H1 (cell line): ENCODE measurements around the gene DCAF6. TPM values are rescaled to one million over a fixed set of nuclear protein-coding genes. Genes with fewer than 3 reads are reported as not detected.

ENCODE experiments used
- CTCF ChIA-PET: fragments of 300-600 bp; sonication (Branson Sonifier 250); formaldehyde crosslinking; loops from one replicate; lab custom pipeline; 2021; ENCODE audit not compliant: partially characterized antibody; lab: Charles Lee
- POLR2A ChIA-PET: fragments of 300-600 bp; sonication (Branson Sonifier 250); formaldehyde crosslinking; loops from one replicate; lab custom pipeline; 2021; ENCODE audit warnings: inconsistent platforms; ENCODE audit not compliant: partially characterized antibody; lab: Charles Lee
- DNase-seq, 2 experiments: peaks; one replicate each; pipeline versions ENCODE4 v3.0.0 to v3.0.0-alpha.2; 2010 to 2022; ENCODE audit warnings: low spot score in 2 of 2, low read depth in 1 of 2, mixed read lengths in 1 of 2
- FAIRE-seq: peaks from 2 replicates; lab custom pipeline; 2011; peaks lifted over from hg19 to GRCh38; lab: Jason Lieb, UNC
- H2AFZ ChIP-seq: 2 replicates; pipeline ENCODE4 v1.8.1; 2012; ENCODE audit warnings: low read length, inconsistent platforms
- H2AK5ac ChIP-seq: 2 replicates; pipeline ENCODE4 v1.6.1; 2013; ENCODE audit warnings: low read depth, low read length
- H2BK120ac ChIP-seq: replicated peaks from 2 replicates; pipeline ENCODE3; 2013; ENCODE audit warnings: low read depth, low read length, inconsistent platforms
- H2BK12ac ChIP-seq: 2 replicates; pipeline ENCODE4 v1.6.1; 2013; ENCODE audit warnings: low read depth, low read length
- H2BK15ac ChIP-seq: 2 replicates; pipeline ENCODE4 v1.6.1; 2013; ENCODE audit warnings: low read length
- H2BK20ac ChIP-seq: 2 replicates; pipeline ENCODE4 v1.6.1; 2013; ENCODE audit warnings: low read length
- H2BK5ac ChIP-seq: 2 replicates; pipeline ENCODE4 v1.6.1; 2013; ENCODE audit warnings: low read depth, low read length
- H3K14ac ChIP-seq: 2 replicates; pipeline ENCODE4 v1.6.1; 2013; ENCODE audit warnings: inconsistent platforms; ENCODE audit not compliant: insufficient read length
- H3K18ac ChIP-seq: 2 replicates; pipeline ENCODE4 v1.6.1; 2013; ENCODE audit warnings: low read length; ENCODE audit errors: extremely low read depth
- H3K23ac ChIP-seq: 2 replicates; pipeline ENCODE4 v1.6.1; 2013; ENCODE audit warnings: inconsistent platforms; ENCODE audit not compliant: insufficient read length
- H3K23me2 ChIP-seq: 2 replicates; pipeline ENCODE4 v1.6.1; 2013; ENCODE audit warnings: low read depth, low read length
- H3K27ac ChIP-seq: 2 replicates; pipeline ENCODE4 v1.6.1; 2011; ENCODE audit warnings: low read depth, low read length, inconsistent platforms
- H3K27me3 ChIP-seq, 4 experiments: replicated peaks in 1 of 4; 1 replicate in 1 of 4; 2 replicates in 3 of 4; pipeline versions ENCODE4 v1.6.1 to v1.8.1; 2011 to 2013; ENCODE audit warnings: low read length in 3 of 4, mild to moderate bottlenecking in 3 of 4, inconsistent platforms in 2 of 4, mixed read lengths in 2 of 4, moderate library complexity in 1 of 4; ENCODE audit not compliant: control insufficient read depth in 3 of 4, insufficient read depth in 3 of 4; ENCODE audit errors: extremely low read depth in 1 of 4
- H3K36me3 ChIP-seq, 4 experiments: 2 replicates each; pipeline versions ENCODE4 v1.6.1 to v1.8.1; 2011 to 2013; ENCODE audit warnings: mild to moderate bottlenecking in 4 of 4, low read length in 3 of 4, moderate library complexity in 2 of 4, control low read depth in 1 of 4, inconsistent platforms in 1 of 4; ENCODE audit not compliant: insufficient read depth in 4 of 4, control insufficient read depth in 2 of 4
- H3K4ac ChIP-seq: replicated peaks from 2 replicates; pipeline ENCODE3; 2013; ENCODE audit warnings: low read length, low read depth, mixed read lengths, inconsistent platforms; ENCODE audit not compliant: insufficient read length
- H3K4me1 ChIP-seq, 4 experiments: replicated peaks in 1 of 4; 1 replicate in 1 of 4; 2 replicates in 3 of 4; pipeline versions ENCODE4 v1.6.1 to v1.8.1; 2011 to 2013; ENCODE audit warnings: low read length in 3 of 4, inconsistent platforms in 2 of 4, mixed read lengths in 1 of 4; ENCODE audit not compliant: insufficient read depth in 4 of 4, control insufficient read depth in 3 of 4
- H3K4me2 ChIP-seq, 2 experiments: 2 replicates each; pipeline versions ENCODE4 v1.6.1 to v1.8.1; 2011 to 2013; ENCODE audit warnings: low read depth in 2 of 2, low read length in 2 of 2, control low read depth in 1 of 2, inconsistent platforms in 1 of 2, mild to moderate bottlenecking in 1 of 2; ENCODE audit not compliant: insufficient read depth in 1 of 2
- H3K4me3 ChIP-seq, 4 experiments: fragments of 200-600, 300-600 bp in 1 of 4; sonication (generic), shearing (Covaris generic), sonication (Bioruptor Twin) in 1 of 4; 2 replicates each; pipeline versions ENCODE4 v1.5.1 to v1.8.1; 2011 to 2016; ENCODE audit warnings: low read length in 4 of 4, low read depth in 3 of 4, control low read depth in 2 of 4, inconsistent platforms in 2 of 4, mild to moderate bottlenecking in 2 of 4, mixed read lengths in 1 of 4, moderate library complexity in 1 of 4; ENCODE audit not compliant: insufficient read depth in 2 of 4; ENCODE audit errors: extremely low read depth in 1 of 4
- H3K56ac ChIP-seq: replicated peaks from 2 replicates; pipeline ENCODE3; 2013; ENCODE audit warnings: low read depth, mild to moderate bottlenecking, mixed read lengths, low read length, inconsistent platforms; ENCODE audit not compliant: insufficient read length
- H3K79me1 ChIP-seq: 2 replicates; pipeline ENCODE4 v1.6.1; 2013; ENCODE audit warnings: low read depth, low read length, control low read depth
- H3K79me2 ChIP-seq, 2 experiments: 2 replicates each; pipeline versions ENCODE4 v1.6.1 to v1.8.1; 2012 to 2013; ENCODE audit warnings: low read length in 2 of 2, mild to moderate bottlenecking in 2 of 2, inconsistent platforms in 1 of 2; ENCODE audit not compliant: insufficient read depth in 2 of 2, control insufficient read depth in 1 of 2
- H3K9ac ChIP-seq, 4 experiments: replicated peaks in 1 of 4; 1 replicate in 1 of 4; 2 replicates in 3 of 4; pipeline versions ENCODE4 v1.6.1 to v1.8.1; 2011 to 2013; ENCODE audit warnings: low read depth in 3 of 4, low read length in 3 of 4, control low read depth in 2 of 4, mild to moderate bottlenecking in 2 of 4, moderate library complexity in 2 of 4, inconsistent platforms in 1 of 4; ENCODE audit errors: extremely low read depth in 1 of 4
- H3K9me3 ChIP-seq, 2 experiments: 2 replicates each; pipeline versions ENCODE4 v1.6.1 to v1.8.1; 2012 to 2013; ENCODE audit warnings: mild to moderate bottlenecking in 2 of 2, moderate library complexity in 2 of 2, control low read depth in 1 of 2, inconsistent platforms in 1 of 2, low read depth in 1 of 2, low read length in 1 of 2, mixed read lengths in 1 of 2; ENCODE audit not compliant: insufficient read depth in 2 of 2
- H4K20me1 ChIP-seq, 2 experiments: replicated peaks in 1 of 2; 2 replicates each; pipeline versions ENCODE3 to v1.8.1; 2011 to 2013; ENCODE audit warnings: inconsistent platforms in 2 of 2, low read length in 2 of 2, mild to moderate bottlenecking in 1 of 2; ENCODE audit not compliant: insufficient read depth in 2 of 2, control insufficient read depth in 1 of 2
- H4K5ac ChIP-seq: 2 replicates; pipeline ENCODE4 v1.6.1; 2013; ENCODE audit warnings: low read length, low read depth, mixed read lengths, inconsistent platforms; ENCODE audit not compliant: insufficient read length
- H4K8ac ChIP-seq: 2 replicates; pipeline ENCODE4 v1.8.0; 2013; ENCODE audit warnings: mild to moderate bottlenecking, moderate library complexity, low read length, inconsistent platforms; ENCODE audit not compliant: insufficient read depth; ENCODE audit errors: extremely low read depth
- H4K91ac ChIP-seq: replicated peaks from 2 replicates; pipeline ENCODE3; 2013; ENCODE audit warnings: low read length, mixed read lengths, inconsistent platforms; ENCODE audit not compliant: insufficient read length
- BCL11A ChIP-seq, 2 experiments: IDR thresholded peaks; one replicate each; pipeline ENCODE4 v1.6.1; 2011; ENCODE audit warnings: low read depth in 2 of 2, low read length in 2 of 2, mild to moderate bottlenecking in 2 of 2
- CEBPB ChIP-seq: IDR thresholded peaks from 2 replicates; pipeline ENCODE4 v1.6.1; 2012; ENCODE audit warnings: low read depth, low read length
- EGR1 ChIP-seq: IDR thresholded peaks from 2 replicates; pipeline ENCODE4 v1.6.1; 2011; ENCODE audit warnings: low read depth, low read length, borderline replicate concordance
- GTF2F1 ChIP-seq: IDR thresholded peaks from 2 replicates; pipeline ENCODE4 v1.6.1; 2012; ENCODE audit warnings: low read depth, low read length, improper control_type of control experiment, borderline replicate concordance
- MAFK ChIP-seq: IDR thresholded peaks from 2 replicates; pipeline ENCODE4 v1.6.1; 2012; ENCODE audit warnings: low read depth, mild to moderate bottlenecking, improper control_type of control experiment, low read length
- NRF1 ChIP-seq: IDR thresholded peaks from 2 replicates; pipeline ENCODE4 v1.6.1; 2011; ENCODE audit warnings: mild to moderate bottlenecking, low read depth, low read length, improper control_type of control experiment
- PHF8 ChIP-seq: fragments of 200-600 bp; sonication (generic); conservative IDR thresholded peaks from 2 replicates; pipeline ENCODE4 v1.7.1; 2012; ENCODE audit warnings: low read depth, mild to moderate bottlenecking, inconsistent platforms, low read length, moderate library complexity
- RBBP5 ChIP-seq: IDR thresholded peaks from 2 replicates; pipeline ENCODE4 v1.7.1; 2012; ENCODE audit warnings: low read depth, mild to moderate bottlenecking, inconsistent platforms, low read length, moderate library complexity, borderline replicate concordance
- RFX5 ChIP-seq: IDR thresholded peaks from 2 replicates; pipeline ENCODE4 v1.6.1; 2011; ENCODE audit warnings: low read depth, low read length, improper control_type of control experiment, borderline replicate concordance
- RNF2 ChIP-seq: fragments of 200-900, 300-1000 bp; sonication (generic); IDR thresholded peaks from 2 replicates; pipeline ENCODE4 v1.7.1; 2016; ENCODE audit warnings: borderline replicate concordance, low read depth, mild to moderate bottlenecking, antibody characterized with exemption, low read length; ENCODE audit not compliant: poor library complexity, severe bottlenecking; ENCODE audit errors: missing control alignments
- SIN3A ChIP-seq, 2 experiments: IDR thresholded peaks in 1 of 2; conservative IDR thresholded peaks in 1 of 2; 2 replicates each; pipeline ENCODE4 v1.6.1; 2011 to 2012; ENCODE audit warnings: low read length in 2 of 2, improper control_type of control experiment in 1 of 2, low read depth in 1 of 2, mild to moderate bottlenecking in 1 of 2
- SIX5 ChIP-seq: IDR thresholded peaks from 2 replicates; pipeline ENCODE4 v1.6.1; 2011; ENCODE audit warnings: mild to moderate bottlenecking, low read depth, low read length
- TEAD4 ChIP-seq: IDR thresholded peaks from 2 replicates; pipeline ENCODE4 v1.6.1; 2012; ENCODE audit warnings: low read depth, low read length, inconsistent platforms, mixed read lengths
- YY1 ChIP-seq: IDR thresholded peaks from 2 replicates; pipeline ENCODE4 v1.6.1; 2011; ENCODE audit warnings: low read depth, mild to moderate bottlenecking, low read length
- WGBS, 2 experiments: shearing (Covaris generic) in 1 of 2; methylation state at CpG; one replicate each; pipeline versions ENCODE4 v1.1.6 to v1.1.7; 2013 to 2015; ENCODE audit warnings: low lambda C conversion rate in 2 of 2, mixed read lengths in 2 of 2, inconsistent platforms in 1 of 2, low coverage in 1 of 2, missing lambda C conversion rate in 1 of 2; ENCODE audit not compliant: insufficient replicate concordance in 2 of 2, insufficient coverage in 1 of 2, insufficient read length in 1 of 2; ENCODE audit errors: extremely low coverage in 1 of 2, missing lambda C conversion rate in 1 of 2; 5-methylcytosine and 5-hydroxymethylcytosine counted together
- polyA plus RNA-seq, 7 experiments: library from polyadenylated mRNA; depleted of rRNA in 3 of 7; stranded (reverse) in 5 of 7; unstranded in 2 of 7; fragments of >200 nt in 5 of 7; fragments of 200-250 nt in 2 of 7; gene quantifications; 1 replicate in 5 of 7; 2 replicates in 1 of 7; 4 replicates in 1 of 7; pipeline versions ENCODE4 v1.2.1 to v1.2.3, GENCODE V29; 2011 to 2013; ENCODE audit warnings: missing spikeins in 2 of 7, mixed read lengths in 2 of 7
- total RNA-seq: library from RNA; stranded (reverse); fragmentation: NEBNext Ultra II Directional; extraction: Animal tissue kit (Norgen Biotek cat#: 25700); gene quantifications from 2 replicates; pipeline ENCODE4 v1.2.1, GENCODE V29; 2021

The DCAF6 gene
- total and polyA plus RNA-seq, 2 of the 8 experiments (the other 6 are each of a cell fraction or from before 2014, with no cell fraction given), result 12.3 to 17.4 TPM

GRCh38 chr1:168101336-168101735 is 164.9 kb downstream of the DCAF6 start:
- 90% methylated on average over 8 of the region's 8 CpGs; no CpG with 5 or more reads in 1 of the 2 experiments for WGBS, 2 experiments
- DNase-seq, result no peak
- H3K4me3 ChIP-seq, result no peak overlapping the region
- H2BK12ac ChIP-seq, result no peak overlapping the region
- no peak overlapping the region for H2BK5ac ChIP-seq
- H3K27ac ChIP-seq, result no peak overlapping the region
- no peak overlapping the region for H2AFZ ChIP-seq
- H3K14ac ChIP-seq, result no peak overlapping the region
- H3K56ac ChIP-seq, result no peak overlapping the region
- H3K79me1 ChIP-seq, result no peaks in the 10 kb centered on the region; the same call in 1 of the 2 replicates
- no peaks in the 10 kb centered on the region for H3K4me1 ChIP-seq
- H3K9ac ChIP-seq, result no peak overlapping the region
- H3K36me3 ChIP-seq, result peaks cover 0 to 3% (median 0%) of the 10 kb centered on the region in 4 experiments; a peak in 3 of 8 replicates
- no peak overlapping the region for H3K4me2 ChIP-seq
- CTCF ChIA-PET, result interaction anchor here (0.7 to 8.3 kb wide), 5 partner anchors 9 to 241 kb away, joined by 3 to 76 read pairs (median 6); no protein-coding TSS in a partner anchor
- no peak overlapping the region for H3K18ac ChIP-seq
- H4K91ac ChIP-seq, result no peak overlapping the region
- POLR2A ChIA-PET, result interaction anchor here (0.5 to 1.9 kb wide), 2 partner anchors 10 to 394 kb away, joined by 3 to 4 read pairs; no protein-coding TSS in a partner anchor
- no peak overlapping the region for H2BK20ac ChIP-seq
- H4K8ac ChIP-seq, result no peak overlapping the region
- FAIRE-seq, result no peak
- no peaks in the 10 kb centered on the region; a peak in 1 of 7 replicates for H3K27me3 ChIP-seq
- H3K9me3 ChIP-seq, result no peaks in the 10 kb centered on the region
- no peaks in the 10 kb centered on the region for H3K79me2 ChIP-seq
- TF ChIP-seq GTF2F1 (no peak), SIX5 (no peak), RNF2 (no peak), SIN3A (conservative IDR thresholded peaks at IDR 0.05 in 1 of 2, IDR thresholded peaks at IDR 0.05 in 1 of 2; ENCODE audit: low read depth in 1 of 2, low read length in 2 of 2) (no peak), RBBP5 (no peak), TEAD4 (no peak), YY1 (no peak), RFX5 (no peak), NRF1 (no peak), CEBPB (no peak), BCL11A (IDR thresholded peaks at IDR 0.05; ENCODE audit: low read depth in 2 of 2, low read length in 2 of 2) (no peak), EGR1 (no peak), MAFK (no peak), PHF8 (no peak)
- H2BK120ac ChIP-seq, result no peak overlapping the region
- no peak overlapping the region for H2BK15ac ChIP-seq
- no peak overlapping the region for H3K4ac ChIP-seq
- H4K20me1 ChIP-seq, result no peaks in the 10 kb centered on the region
- no peak overlapping the region for H3K23ac ChIP-seq
- no peak overlapping the region for H4K5ac ChIP-seq
- H2AK5ac ChIP-seq, result no peak overlapping the region
- no peaks in the 10 kb centered on the region for H3K23me2 ChIP-seq
